AG10803 (cell line): ENCODE data around the gene RIC8B.

Source experiments
- DNase-seq: peaks from one replicate; pipeline ENCODE4 v3.0.0; 2010; ENCODE audit warnings: low read depth
- H3K4me3 ChIP-seq: 2 replicates; pipeline ENCODE4 v1.5.1; 2011; ENCODE audit warnings: mild to moderate bottlenecking, low read length, control low read depth
- TF ChIP-seq, protein P1 (sequence below): conservative IDR thresholded peaks from 2 replicates; pipeline ENCODE4 v1.5.1; 2011; ENCODE audit warnings: mild to moderate bottlenecking, low read length, control low read depth, inconsistent platforms

RIC8B gene

DNA sequence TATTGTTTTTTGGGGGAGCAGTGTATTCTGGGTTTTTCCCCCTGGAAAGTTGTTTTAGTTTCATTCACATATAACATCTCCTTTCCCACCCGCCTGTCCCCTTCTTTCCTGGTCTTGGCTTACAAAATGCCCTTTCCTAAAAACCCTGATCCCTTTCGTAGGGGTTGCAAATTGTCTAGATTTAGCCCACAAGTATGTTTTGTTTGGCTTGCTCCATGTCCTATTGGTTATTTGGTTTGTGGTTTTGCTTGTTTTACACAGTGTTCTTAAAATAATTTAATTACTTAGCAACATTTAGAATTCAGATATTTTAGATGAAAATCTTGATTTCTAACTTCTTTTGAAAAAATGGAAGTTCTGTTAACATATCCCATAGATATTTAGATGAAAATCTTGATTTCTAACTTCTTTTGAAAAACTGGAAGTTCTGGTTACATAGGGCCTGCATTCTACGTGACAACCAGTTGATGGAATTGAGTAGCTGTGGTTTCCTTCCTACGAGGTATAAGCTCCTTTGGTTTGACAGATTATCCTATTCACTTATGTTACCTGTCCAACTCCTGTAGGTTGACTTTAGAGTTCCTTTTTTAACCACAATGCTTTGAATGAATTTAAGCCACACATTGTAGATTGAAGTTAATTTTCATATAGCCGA, 92.1 kb downstream of the RIC8B start:
- no peak overlapping the region for H3K4me3 ChIP-seq
- TF ChIP-seq, protein P1, sequence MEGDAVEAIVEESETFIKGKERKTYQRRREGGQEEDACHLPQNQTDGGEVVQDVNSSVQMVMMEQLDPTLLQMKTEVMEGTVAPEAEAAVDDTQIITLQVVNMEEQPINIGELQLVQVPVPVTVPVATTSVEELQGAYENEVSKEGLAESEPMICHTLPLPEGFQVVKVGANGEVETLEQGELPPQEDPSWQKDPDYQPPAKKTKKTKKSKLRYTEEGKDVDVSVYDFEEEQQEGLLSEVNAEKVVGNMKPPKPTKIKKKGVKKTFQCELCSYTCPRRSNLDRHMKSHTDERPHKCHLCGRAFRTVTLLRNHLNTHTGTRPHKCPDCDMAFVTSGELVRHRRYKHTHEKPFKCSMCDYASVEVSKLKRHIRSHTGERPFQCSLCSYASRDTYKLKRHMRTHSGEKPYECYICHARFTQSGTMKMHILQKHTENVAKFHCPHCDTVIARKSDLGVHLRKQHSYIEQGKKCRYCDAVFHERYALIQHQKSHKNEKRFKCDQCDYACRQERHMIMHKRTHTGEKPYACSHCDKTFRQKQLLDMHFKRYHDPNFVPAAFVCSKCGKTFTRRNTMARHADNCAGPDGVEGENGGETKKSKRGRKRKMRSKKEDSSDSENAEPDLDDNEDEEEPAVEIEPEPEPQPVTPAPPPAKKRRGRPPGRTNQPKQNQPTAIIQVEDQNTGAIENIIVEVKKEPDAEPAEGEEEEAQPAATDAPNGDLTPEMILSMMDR = no peak
- peak; percentile 15 for DNase-seq

DNA sequence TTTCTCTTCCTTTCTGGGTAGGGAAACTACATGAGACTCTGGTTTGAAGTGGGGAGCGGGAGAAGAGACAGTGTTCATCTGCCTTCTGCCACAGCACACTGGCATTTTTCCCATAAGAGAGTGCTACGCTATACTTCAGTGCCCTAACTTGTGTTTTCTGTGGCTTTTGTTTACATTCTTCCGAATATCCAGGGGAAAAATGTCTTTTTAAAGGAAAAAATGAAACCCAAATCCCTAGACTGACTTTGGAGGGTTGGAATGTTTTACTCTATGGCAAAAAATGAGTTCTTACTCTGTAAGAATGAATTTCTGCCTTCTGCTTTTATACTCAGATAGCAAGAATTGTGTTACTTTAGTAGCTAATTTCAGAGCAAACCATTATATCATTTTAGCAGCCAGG, 93.2 kb downstream of the RIC8B start:
- TF ChIP-seq, protein P1 = no peak
- DNase-seq = peak; percentile 21
- no peak overlapping the region for H3K4me3 ChIP-seq

DNA sequence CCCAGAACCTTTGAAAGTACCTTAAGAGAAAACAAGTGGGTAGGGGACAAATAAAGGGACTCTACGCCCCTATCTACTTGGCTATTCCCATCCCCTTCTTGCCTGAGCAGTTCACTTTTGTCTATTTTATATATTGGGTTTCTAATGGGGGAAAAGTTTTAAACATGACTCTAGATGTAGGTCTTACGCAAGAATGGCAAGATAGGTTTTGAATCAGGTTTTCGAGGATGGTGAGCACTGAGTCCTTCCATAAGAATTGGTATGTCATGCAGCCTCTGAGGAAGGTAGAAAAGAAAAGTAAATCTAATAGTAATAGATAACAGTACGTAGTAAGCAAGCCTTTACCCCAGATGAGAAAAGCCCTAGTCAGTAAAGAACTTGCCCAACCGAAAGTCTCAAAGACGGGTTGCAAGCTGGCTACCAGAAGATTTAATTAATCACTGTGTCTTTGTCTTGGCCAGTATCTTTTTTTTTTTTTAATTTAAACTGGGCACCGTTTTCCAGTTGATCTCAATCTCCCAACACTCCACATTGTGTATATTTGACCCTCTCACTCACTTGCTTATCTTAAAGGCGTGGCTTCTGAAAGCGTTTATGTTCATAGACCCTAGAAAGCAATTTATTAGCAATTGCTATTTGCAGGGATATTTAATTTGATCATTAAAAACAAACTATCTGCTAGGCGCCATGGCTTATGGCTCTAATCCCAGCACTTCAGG, 94.7 kb downstream of the RIC8B start:
- TF ChIP-seq, protein P1 = no peak
- DNase-seq = no peak
- H3K4me3 ChIP-seq = no peak overlapping the region

DNA sequence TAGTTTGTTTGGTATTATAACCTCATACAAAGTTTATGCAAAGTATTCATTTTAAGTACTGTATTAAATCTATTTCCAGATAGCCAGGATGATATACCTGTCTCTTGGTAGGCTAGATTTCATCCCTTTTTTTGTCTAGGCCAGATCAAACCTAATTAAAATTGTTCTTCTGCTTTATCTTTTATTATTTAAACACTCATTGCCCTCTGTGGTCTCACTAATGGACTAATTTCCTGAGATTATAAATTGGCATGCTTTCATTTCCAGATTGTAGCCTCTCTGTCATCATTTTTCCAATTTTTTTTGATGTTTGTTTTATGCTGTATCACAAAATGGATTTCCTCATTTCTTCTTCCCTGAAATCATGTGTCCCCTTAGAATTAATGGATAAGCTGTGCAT, 95.6 kb downstream of the RIC8B start:
- no peak for DNase-seq
- H3K4me3 ChIP-seq = no peak overlapping the region
- TF ChIP-seq, protein P1 = no peak

DNA sequence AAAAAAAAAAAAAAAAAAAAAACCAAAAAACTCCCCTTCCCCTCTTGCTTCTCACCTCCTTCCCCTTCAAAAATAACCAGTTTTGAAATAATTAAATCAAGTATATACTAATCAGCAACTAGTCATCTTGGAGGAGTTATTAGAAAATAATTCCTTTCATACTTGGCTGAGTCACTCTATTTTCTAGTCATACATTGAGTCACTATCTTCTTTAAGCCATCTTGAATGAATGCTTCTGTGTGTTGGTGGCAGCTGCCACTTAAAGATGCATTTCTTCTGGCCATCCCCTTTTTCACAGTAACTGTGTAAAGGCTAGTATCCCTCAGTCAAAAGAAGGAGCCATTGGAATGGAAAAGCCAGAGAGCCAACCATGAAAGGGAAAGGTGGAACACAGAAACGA, 97.0 kb downstream of the RIC8B start:
- peak; percentile 12 for DNase-seq
- TF ChIP-seq, protein P1 = no peak

DNA sequence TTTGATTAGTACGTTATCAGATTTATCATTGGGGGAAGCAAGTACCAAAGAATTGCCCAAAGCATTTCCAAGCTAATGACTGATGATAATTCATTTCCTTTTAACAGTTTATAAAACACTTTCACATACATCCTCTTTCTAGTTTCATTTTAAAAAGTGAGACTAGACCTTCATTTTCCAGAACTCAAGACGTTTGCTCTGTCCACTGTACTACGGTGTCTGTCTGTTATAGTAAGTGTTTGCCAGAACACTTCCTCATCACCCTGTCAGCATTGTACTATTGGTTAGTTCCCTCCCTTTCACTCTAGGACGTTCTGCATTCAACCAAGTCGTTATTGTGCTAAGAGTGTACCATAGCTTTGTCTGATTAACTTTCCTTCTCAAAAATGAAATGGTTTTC, 99.5 kb downstream of the RIC8B start:
- no peak overlapping the region for H3K4me3 ChIP-seq
- no peak for DNase-seq
- TF ChIP-seq, protein P1 = no peak

More for the DNA sequence above, 97.0 kb downstream of the RIC8B start:
- H3K4me3 ChIP-seq = no peak overlapping the region

DNA sequence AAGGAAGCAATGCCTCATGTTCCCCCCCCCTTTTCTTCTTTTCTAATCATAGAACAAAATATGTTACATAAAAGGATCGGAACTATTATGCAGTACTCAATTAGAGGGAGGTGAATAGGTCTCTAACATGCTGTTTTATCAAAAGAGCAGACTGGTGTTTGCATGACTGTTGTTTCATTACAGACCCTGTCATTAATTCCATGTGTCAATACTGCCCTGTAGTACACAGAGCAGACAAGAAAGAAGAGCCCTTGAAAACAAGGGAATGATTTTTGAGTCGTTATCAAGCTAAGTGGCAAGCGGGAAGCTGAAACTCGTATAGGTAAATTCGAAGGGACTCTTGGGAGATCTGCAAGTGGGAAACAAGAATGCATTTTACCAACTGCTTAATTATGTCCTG, 104.3 kb downstream of the RIC8B start:
- TF ChIP-seq, protein P1 = no peak
- no peak for DNase-seq
- no peak overlapping the region for H3K4me3 ChIP-seq
